ENCODE results near the gene VPS26B.
"Not testable (repeated sequence)": the region's sequence is repeated elsewhere in the genome, so short reads cannot be mapped to it uniquely, and the experiment has no call there.

VPS26B gene

DNA sequence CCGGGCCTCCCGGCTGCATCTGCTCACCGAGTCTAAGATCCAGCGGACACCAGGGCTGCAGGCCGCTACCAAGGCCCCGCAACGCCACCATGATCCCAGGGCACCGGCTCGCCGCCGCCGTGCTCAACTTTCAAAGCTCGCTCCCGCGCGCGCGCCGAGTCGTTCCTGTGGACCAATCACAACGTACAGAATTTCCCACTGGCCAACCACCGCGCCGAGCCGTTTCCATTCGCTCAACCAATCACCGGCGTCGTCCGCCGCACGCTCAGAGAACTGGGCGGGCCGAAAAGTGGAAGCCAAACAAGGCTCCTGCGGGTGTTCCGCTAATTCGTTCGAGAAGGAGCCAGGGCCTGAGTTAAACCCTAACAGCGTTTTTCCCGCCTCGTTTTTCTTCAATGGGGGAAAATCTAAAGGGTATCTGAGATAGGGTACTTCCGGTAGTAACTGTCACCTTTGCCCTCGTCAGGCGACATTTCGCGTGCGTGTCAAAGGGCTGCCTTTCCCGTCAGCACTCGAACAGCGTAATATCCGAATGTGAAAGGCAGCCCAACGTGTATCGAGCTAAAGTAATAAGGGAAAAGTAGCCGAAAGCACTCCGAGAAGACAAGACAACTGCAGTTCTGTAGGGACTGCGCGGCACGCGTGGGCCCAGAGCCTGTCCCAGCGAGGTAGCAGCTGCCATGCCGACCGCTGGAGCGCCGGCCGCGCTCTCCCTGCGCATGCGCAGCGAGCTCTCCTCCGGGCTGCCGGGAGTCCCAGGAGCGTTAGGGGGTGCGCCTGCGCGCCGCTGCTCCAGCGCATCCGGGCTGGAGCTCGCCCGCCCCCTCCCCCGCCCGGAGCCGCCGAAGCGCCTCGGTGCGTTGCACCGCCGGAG is at the start of gene VPS26B, which contains the start of gene NCAPD3:
Gene VPS26B (plus strand): TSS at position 836 of the 874 bp plus-strand sequence. CDS start 452 bp downstream, outside the sequence.
Gene NCAPD3 (minus strand): TSS at position 132 of the 874 bp plus-strand sequence. CDS start 41 bp downstream, at position 91.
- H3K36me3 ChIP-seq (ENCODE audit: insufficient read depth, low read length): peaks cover 10% of the 10 kb centered on the region
- peak within 1 kb of the TSS; percentile 94 for H3K4me3 ChIP-seq (ENCODE audit: low read depth, low read length)
- peaks cover 77% of the 10 kb centered on the region for H3K79me2 ChIP-seq (ENCODE audit: control insufficient read depth, insufficient read depth, low read length, unreplicated experiment)
- no peaks in the 10 kb centered on the region for H3K27me3 ChIP-seq (ENCODE audit: insufficient read depth, low read length)
- H3K4me1 ChIP-seq (ENCODE audit: control insufficient read depth, insufficient read depth, low read length, unreplicated experiment): peaks cover 26% of the 10 kb centered on the region
- H3K27ac ChIP-seq (ENCODE audit: low read depth, low read length): peak within 1 kb of the TSS; percentile 76
- peak within 1 kb of the TSS; percentile 99 for H2AFZ ChIP-seq (ENCODE audit: low read length, unreplicated experiment)

DNA sequence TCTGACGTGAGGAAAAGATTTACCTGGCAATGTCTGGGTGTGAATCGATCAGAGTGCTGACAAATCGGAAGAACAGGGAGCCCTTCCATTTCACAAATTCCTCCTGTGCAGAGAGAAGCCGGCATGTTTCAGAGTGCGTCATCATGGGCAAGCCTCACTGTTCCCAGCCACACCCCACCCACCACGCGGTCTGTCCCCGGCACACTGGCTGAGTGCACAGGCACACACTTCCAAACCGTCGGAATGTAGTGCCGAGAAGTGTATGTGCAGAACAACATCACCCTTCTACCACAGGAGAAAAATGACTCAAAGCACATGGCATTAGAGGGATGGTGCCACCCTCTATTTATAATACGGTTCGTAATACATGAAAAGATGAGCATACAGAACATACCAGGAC is 48.2 kb upstream of the VPS26B start:
- H3K79me2 ChIP-seq (ENCODE audit: control insufficient read depth, insufficient read depth, low read length, unreplicated experiment): no peaks in the 10 kb centered on the region
- H3K27ac ChIP-seq (ENCODE audit: low read depth, low read length): no peak overlapping the region
- peaks cover 32% of the 10 kb centered on the region for H3K36me3 ChIP-seq (ENCODE audit: insufficient read depth, low read length)
- H3K4me3 ChIP-seq (ENCODE audit: low read depth, low read length): no peak overlapping the region
- no peaks in the 10 kb centered on the region for H3K27me3 ChIP-seq (ENCODE audit: insufficient read depth, low read length)
- no peak overlapping the region for H2AFZ ChIP-seq (ENCODE audit: low read length, unreplicated experiment)
- H3K4me1 ChIP-seq (ENCODE audit: control insufficient read depth, insufficient read depth, low read length, unreplicated experiment): no peaks in the 10 kb centered on the region

DNA sequence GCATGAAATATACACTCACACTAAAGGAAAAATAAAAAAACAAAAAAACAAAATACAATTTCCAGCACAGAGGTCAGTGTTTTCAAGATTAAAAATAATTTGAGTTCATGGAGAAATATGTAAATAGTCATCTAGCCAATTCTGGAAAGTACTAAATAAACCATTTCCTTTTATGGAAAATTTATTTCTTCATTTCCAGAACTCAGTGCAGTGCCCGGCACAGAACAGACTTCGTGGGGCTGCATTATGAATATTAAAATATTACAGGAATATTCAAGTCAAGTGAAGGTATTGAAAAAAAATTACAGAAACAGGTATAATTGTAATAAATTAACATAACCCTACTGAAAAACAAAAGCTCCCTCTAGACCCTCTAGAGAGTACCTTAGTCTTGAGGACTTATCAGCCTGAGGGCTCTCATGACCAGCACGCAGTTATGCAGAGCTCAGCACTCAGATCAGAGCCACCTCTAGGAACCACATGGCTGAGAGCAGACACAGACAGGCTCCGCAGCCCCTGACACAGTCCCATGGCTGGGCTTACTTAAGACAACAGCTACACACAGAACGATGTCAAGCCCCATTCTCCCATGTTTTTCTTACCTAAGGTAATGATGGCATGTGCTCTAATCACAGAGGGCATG is 46.3 kb upstream of the VPS26B start:
- Histone ChIP-seq H3K4me3 (ENCODE audit: low read depth, low read length) (no peak overlapping the region), H3K4me1 (ENCODE audit: control insufficient read depth, insufficient read depth, low read length, unreplicated experiment) (no peaks in the 10 kb centered on the region)

DNA sequence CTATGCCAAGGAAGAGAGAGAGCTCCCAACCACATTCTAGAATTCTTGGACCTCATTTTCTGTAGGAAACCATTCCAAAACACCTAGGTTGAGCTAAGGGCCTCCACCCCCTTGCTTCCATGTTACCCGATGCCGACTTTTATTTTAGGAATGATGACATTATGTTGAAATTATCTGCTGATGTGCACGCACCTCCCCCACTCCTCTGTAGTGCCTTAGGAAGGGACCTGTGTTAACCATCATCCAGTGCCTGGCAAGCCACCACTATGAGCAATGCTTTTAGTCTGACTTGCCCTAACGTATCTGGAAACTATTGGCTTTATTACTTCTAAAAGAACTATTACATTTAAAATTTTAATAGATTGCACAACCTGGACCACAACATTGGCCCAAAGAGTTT is 42.8 kb upstream of the VPS26B start:
- no peaks in the 10 kb centered on the region for H3K27me3 ChIP-seq (ENCODE audit: insufficient read depth, low read length)
- no peak overlapping the region for H3K27ac ChIP-seq (ENCODE audit: low read depth, low read length)
- no peaks in the 10 kb centered on the region for H3K4me1 ChIP-seq (ENCODE audit: control insufficient read depth, insufficient read depth, low read length, unreplicated experiment)
- H3K36me3 ChIP-seq (ENCODE audit: insufficient read depth, low read length): peaks cover 28% of the 10 kb centered on the region
- H2AFZ ChIP-seq (ENCODE audit: low read length, unreplicated experiment): no peak overlapping the region
- no peak overlapping the region for H3K4me3 ChIP-seq (ENCODE audit: low read depth, low read length)
- no peaks in the 10 kb centered on the region for H3K79me2 ChIP-seq (ENCODE audit: control insufficient read depth, insufficient read depth, low read length, unreplicated experiment)

More for the DNA sequence above, 46.3 kb upstream of the VPS26B start:
- Histone ChIP-seq H2AFZ (ENCODE audit: low read length, unreplicated experiment) (no peak overlapping the region), H3K27me3 (ENCODE audit: insufficient read depth, low read length) (no peaks in the 10 kb centered on the region), H3K36me3 (ENCODE audit: insufficient read depth, low read length) (peaks cover 29% of the 10 kb centered on the region), H3K27ac (ENCODE audit: low read depth, low read length) (no peak overlapping the region), H3K79me2 (ENCODE audit: control insufficient read depth, insufficient read depth, low read length, unreplicated experiment) (no peaks in the 10 kb centered on the region)

DNA sequence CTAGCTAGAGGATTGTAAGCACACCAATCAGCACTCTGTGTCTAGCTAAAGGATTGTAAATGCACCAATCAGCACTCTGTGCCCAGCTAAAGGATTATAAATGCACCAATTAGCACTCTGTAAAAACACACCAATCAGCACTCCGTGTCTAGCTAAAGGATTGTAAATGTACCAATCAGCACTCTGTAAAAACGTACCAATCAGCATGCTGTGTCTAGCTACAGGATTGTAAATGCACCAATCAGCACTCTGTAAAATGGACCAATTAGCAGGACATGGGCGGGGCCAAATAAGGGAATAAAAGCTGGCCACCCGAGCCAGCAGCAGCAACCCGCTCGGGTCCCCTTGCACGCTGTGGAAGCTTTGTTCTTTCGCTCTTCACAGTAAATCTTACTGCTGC is 36.4 kb upstream of the VPS26B start:
- H3K36me3 ChIP-seq (ENCODE audit: insufficient read depth, low read length): peaks cover 58% of the 10 kb centered on the region
- H2AFZ ChIP-seq (ENCODE audit: low read length, unreplicated experiment); H3K27ac ChIP-seq (ENCODE audit: low read depth, low read length); H3K27me3 ChIP-seq (ENCODE audit: insufficient read depth, low read length); H3K4me1 ChIP-seq (ENCODE audit: control insufficient read depth, insufficient read depth, low read length, unreplicated experiment); H3K4me3 ChIP-seq (ENCODE audit: low read depth, low read length); H3K79me2 ChIP-seq (ENCODE audit: control insufficient read depth, insufficient read depth, low read length, unreplicated experiment): not testable (repeated sequence)

DNA sequence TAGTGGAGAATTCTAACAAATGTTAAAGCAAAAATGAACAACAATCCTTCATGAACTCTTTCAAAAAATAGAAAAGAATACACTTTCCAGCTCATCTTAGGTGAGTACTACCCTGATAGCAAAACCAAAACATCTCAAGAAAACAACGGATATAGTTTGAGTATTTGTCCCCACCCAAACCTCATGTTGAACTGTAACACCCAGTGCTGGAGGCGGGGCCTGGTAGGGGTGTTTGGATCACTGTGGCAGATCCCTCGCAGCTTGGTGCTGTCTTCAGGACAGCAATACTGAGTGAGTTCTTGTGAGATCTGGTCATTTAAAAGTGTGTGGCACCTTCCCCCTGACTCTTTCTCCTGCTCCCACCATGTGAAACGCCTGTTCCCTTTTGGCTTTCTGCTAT is 27.7 kb upstream of the VPS26B start:
- no peak overlapping the region for H2AFZ ChIP-seq (ENCODE audit: low read length, unreplicated experiment)
- peaks cover 6% of the 10 kb centered on the region for H3K79me2 ChIP-seq (ENCODE audit: control insufficient read depth, insufficient read depth, low read length, unreplicated experiment)
- H3K4me1 ChIP-seq (ENCODE audit: control insufficient read depth, insufficient read depth, low read length, unreplicated experiment): no peaks in the 10 kb centered on the region
- no peaks in the 10 kb centered on the region for H3K27me3 ChIP-seq (ENCODE audit: insufficient read depth, low read length)
- H3K36me3 ChIP-seq (ENCODE audit: insufficient read depth, low read length): peaks cover 38% of the 10 kb centered on the region
- no peak overlapping the region for H3K4me3 ChIP-seq (ENCODE audit: low read depth, low read length)
- H3K27ac ChIP-seq (ENCODE audit: low read depth, low read length): no peak overlapping the region

DNA sequence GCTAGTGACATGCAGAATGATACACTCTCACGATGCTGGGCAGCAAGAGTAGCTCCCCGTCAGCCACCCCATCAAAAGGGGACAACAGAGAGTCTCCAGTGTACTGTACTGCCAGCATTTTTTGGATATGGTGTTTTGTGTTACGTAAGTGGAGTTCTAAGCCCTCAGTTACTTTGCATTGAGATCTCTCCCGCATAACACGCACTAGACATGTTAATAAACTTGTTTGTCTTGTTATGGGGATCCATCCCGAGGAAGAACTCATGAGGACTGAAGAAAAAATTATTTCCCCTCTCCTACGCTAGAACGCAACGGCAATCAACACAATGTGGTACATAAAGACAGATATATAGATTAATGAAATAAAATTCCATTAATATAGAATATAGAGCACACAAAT is 24.9 kb upstream of the VPS26B start:
- H2AFZ ChIP-seq (ENCODE audit: low read length, unreplicated experiment): no peak overlapping the region
- peaks cover 6% of the 10 kb centered on the region for H3K79me2 ChIP-seq (ENCODE audit: control insufficient read depth, insufficient read depth, low read length, unreplicated experiment)
- H3K4me3 ChIP-seq (ENCODE audit: low read depth, low read length): no peak overlapping the region

DNA sequence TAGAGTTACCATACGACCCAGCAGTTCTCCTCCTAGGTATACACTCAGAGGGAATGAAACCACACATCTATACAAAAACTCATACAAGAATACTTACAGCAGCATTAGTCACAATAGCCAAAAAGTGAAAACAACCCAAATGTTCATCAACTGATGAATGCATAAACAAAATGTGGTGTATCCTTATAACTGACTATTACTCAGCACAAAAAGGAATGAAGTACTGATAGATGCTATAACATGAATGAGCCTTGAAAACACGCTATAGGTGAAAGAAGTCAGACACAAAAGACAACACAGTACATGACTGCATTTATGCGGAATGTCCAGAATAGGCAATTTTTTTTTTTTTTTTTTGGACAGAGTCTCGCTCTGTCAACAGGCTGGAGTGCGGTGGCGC is 23.8 kb upstream of the VPS26B start:
- peaks cover 4% of the 10 kb centered on the region for H3K79me2 ChIP-seq (ENCODE audit: control insufficient read depth, insufficient read depth, low read length, unreplicated experiment)
- H3K27ac ChIP-seq (ENCODE audit: low read depth, low read length): no peak overlapping the region
- no peaks in the 10 kb centered on the region for H3K27me3 ChIP-seq (ENCODE audit: insufficient read depth, low read length)
- H3K36me3 ChIP-seq (ENCODE audit: insufficient read depth, low read length): peaks cover 37% of the 10 kb centered on the region
- no peak overlapping the region for H3K4me3 ChIP-seq (ENCODE audit: low read depth, low read length)
- no peak overlapping the region for H2AFZ ChIP-seq (ENCODE audit: low read length, unreplicated experiment)
- H3K4me1 ChIP-seq (ENCODE audit: control insufficient read depth, insufficient read depth, low read length, unreplicated experiment): no peaks in the 10 kb centered on the region

More for the DNA sequence above, 24.9 kb upstream of the VPS26B start:
- Histone ChIP-seq H3K4me1 (ENCODE audit: control insufficient read depth, insufficient read depth, low read length, unreplicated experiment) (no peaks in the 10 kb centered on the region), H3K27ac (ENCODE audit: low read depth, low read length) (no peak overlapping the region), H3K36me3 (ENCODE audit: insufficient read depth, low read length) (peaks cover 34% of the 10 kb centered on the region), H3K27me3 (ENCODE audit: insufficient read depth, low read length) (no peaks in the 10 kb centered on the region)

DNA sequence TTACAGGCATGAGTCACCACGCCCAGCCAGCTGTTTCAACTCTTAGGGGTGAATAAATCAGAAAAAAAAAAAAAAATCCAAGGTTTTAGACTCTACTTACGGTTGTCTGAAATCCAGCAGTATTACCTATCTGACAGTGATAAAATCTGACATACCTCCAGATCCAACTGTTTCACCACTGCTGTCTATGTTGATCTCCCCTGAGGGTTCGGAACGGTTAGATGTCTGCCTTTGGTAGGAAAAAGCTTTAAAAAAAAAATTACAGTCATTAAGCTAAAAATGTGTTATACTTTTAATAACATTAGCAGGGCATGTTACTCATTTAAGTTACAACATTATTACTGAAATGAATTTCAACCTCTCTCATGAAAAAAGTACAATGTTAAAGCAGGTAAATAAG is 21.8 kb upstream of the VPS26B start:
- peaks cover 32% of the 10 kb centered on the region for H3K36me3 ChIP-seq (ENCODE audit: insufficient read depth, low read length)
- H3K27ac ChIP-seq (ENCODE audit: low read depth, low read length): no peak overlapping the region
- H3K4me1 ChIP-seq (ENCODE audit: control insufficient read depth, insufficient read depth, low read length, unreplicated experiment): no peaks in the 10 kb centered on the region
- H3K4me3 ChIP-seq (ENCODE audit: low read depth, low read length): no peak overlapping the region
- H3K27me3 ChIP-seq (ENCODE audit: insufficient read depth, low read length): no peaks in the 10 kb centered on the region
- H2AFZ ChIP-seq (ENCODE audit: low read length, unreplicated experiment): no peak overlapping the region
- H3K79me2 ChIP-seq (ENCODE audit: control insufficient read depth, insufficient read depth, low read length, unreplicated experiment): peaks cover 5% of the 10 kb centered on the region

DNA sequence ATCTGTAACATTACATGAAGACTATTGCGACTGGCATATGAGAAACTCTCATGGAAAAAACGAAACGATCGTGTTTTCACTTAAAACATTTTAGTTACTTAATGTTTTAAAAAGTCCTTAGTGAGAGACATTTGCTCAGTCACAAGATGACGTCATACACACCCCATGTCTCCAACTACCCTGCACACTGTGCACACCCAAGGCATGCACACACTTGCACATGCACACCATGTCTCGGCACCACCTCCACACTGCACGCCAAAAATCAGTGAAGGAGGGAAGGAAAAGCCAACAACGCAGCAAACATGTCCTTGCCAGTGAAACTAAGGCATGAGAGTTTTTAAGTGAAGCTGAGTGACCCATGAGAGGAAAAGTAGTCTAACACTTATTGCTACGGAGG is 18.7 kb upstream of the VPS26B start:
- H3K36me3 ChIP-seq (ENCODE audit: insufficient read depth, low read length): peaks cover 39% of the 10 kb centered on the region
- H3K27ac ChIP-seq (ENCODE audit: low read depth, low read length): no peak overlapping the region

DNA sequence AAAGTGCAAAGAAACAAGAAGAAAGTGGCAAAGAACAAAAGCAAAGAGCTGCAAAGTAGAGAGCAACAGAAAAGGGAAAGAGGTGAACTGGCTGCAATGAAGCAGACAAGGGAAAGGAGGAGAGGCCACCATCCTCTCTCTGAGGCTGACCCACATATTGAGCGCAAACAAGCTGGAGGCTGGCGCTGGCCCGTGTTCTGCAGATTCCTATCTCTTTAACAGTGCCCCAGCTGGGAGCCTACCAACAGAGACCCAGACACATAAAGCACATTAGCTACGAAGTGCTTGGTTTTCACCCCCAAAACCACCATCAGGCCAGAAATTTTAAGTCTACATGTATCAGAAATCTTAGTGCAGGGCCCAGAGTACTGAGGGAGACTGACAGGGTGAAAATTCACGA is 18.3 kb upstream of the VPS26B start:
- H3K79me2 ChIP-seq (ENCODE audit: control insufficient read depth, insufficient read depth, low read length, unreplicated experiment): peaks cover 9% of the 10 kb centered on the region
- H3K4me3 ChIP-seq (ENCODE audit: low read depth, low read length): no peak overlapping the region
- H3K27me3 ChIP-seq (ENCODE audit: insufficient read depth, low read length): no peaks in the 10 kb centered on the region
- H3K36me3 ChIP-seq (ENCODE audit: insufficient read depth, low read length): peaks cover 37% of the 10 kb centered on the region
- no peak overlapping the region for H3K27ac ChIP-seq (ENCODE audit: low read depth, low read length)
- H3K4me1 ChIP-seq (ENCODE audit: control insufficient read depth, insufficient read depth, low read length, unreplicated experiment): no peaks in the 10 kb centered on the region
- no peak overlapping the region for H2AFZ ChIP-seq (ENCODE audit: low read length, unreplicated experiment)

More for the DNA sequence above, 18.7 kb upstream of the VPS26B start:
- Histone ChIP-seq H2AFZ (ENCODE audit: low read length, unreplicated experiment) (no peak overlapping the region), H3K4me3 (ENCODE audit: low read depth, low read length) (no peak overlapping the region), H3K79me2 (ENCODE audit: control insufficient read depth, insufficient read depth, low read length, unreplicated experiment) (peaks cover 5% of the 10 kb centered on the region), H3K4me1 (ENCODE audit: control insufficient read depth, insufficient read depth, low read length, unreplicated experiment) (no peaks in the 10 kb centered on the region), H3K27me3 (ENCODE audit: insufficient read depth, low read length) (no peaks in the 10 kb centered on the region)

Measured in ACC112 (cell line).